ENCODE measurements around the gene SGTA.

GRCh38 chr19:2771786-2772674 is 11.0 kb downstream of the SGTA start:
- TF ChIP-seq CTCF (IDR thresholded peaks at IDR 0.05), result no peak
- no peak for TF ChIP-seq POLR2A (IDR thresholded peaks at IDR 0.05)

All from thyroid gland (tissue), 4 donors.